Tibial artery (tissue), 4 donors: Measurements from ENCODE around the gene ANKRD13A.
"Not testable (repeated sequence)": the region's sequence is repeated elsewhere in the genome, so short reads cannot be mapped to it uniquely, and the experiment has no call there.

Source experiments
- DNase-seq, 2 donors: peaks; one replicate each; pipeline ENCODE4 v3.0.0-alpha.2; 2019
- H3K27ac ChIP-seq, 2 donors: fragments of 200-600 bp; sonication (generic) in 1 of 2; 1 replicate in 1 of 2; 2 replicates in 1 of 2; pipeline ENCODE4 v1.5.1; 2018 to 2019; ENCODE audit warnings: mild to moderate bottlenecking in 1 of 2
- H3K27me3 ChIP-seq, 2 donors: fragments of 200-600 bp; sonication (generic) in 1 of 2; one replicate each; pipeline versions ENCODE4 v1.5.1 to v1.6.0; 2016 to 2019
- H3K36me3 ChIP-seq, 3 donors: fragments of 200-600 bp; sonication (generic) in 2 of 3; one replicate each; pipeline ENCODE4 v1.5.1; 2016 to 2019; ENCODE audit warnings: mild to moderate bottlenecking in 2 of 3
- H3K4me1 ChIP-seq, 4 donors: fragments of 200-600 bp; sonication (generic) in 2 of 4; 1 replicate in 3 of 4; 2 replicates in 1 of 4; pipeline ENCODE4 v1.5.1; 2016 to 2019
- H3K4me3 ChIP-seq, 2 donors: fragments of 200-600 bp; sonication (generic) in 1 of 2; 1 replicate in 1 of 2; 2 replicates in 1 of 2; pipeline ENCODE4 v1.5.1; 2018 to 2019; ENCODE audit warnings: mild to moderate bottlenecking in 2 of 2
- H3K9me3 ChIP-seq, 3 donors: fragments of 200-600 bp; sonication (generic) in 1 of 3; one replicate each; pipeline ENCODE4 v1.5.1; 2016 to 2019
- CTCF ChIP-seq, 2 experiments: fragments of 200-600 bp in 1 of 2; fragments of 450-650 bp in 1 of 2; IDR thresholded peaks; one replicate each; pipeline ENCODE4 v1.5.1; 2017 to 2019; ENCODE audit warnings: antibody characterized with exemption in 2 of 2, mild to moderate bottlenecking in 1 of 2, moderate library complexity in 1 of 2
- intact Hi-C: fragments of 100-400 bp; cut with DNase I; formaldehyde crosslinking; loops from one replicate; pipeline ENCODE4 v1.15.0; 2023; ENCODE audit warnings: low total_unique reads

The ANKRD13A gene

GRCh38 chr12:110059651-110060000 is 60.4 kb downstream of the ANKRD13A start:
- H3K27me3 ChIP-seq: no peaks in the 10 kb centered on the region
- DNase-seq: no peak
- no peaks in the 10 kb centered on the region for H3K36me3 ChIP-seq
- H3K4me3 ChIP-seq: no peak overlapping the region
- H3K27ac ChIP-seq: no peak overlapping the region
- no peaks in the 10 kb centered on the region for H3K4me1 ChIP-seq
- no peaks in the 10 kb centered on the region for H3K9me3 ChIP-seq
- intact Hi-C loops: no loop called here
- no peak for TF ChIP-seq CTCF (IDR thresholded peaks at IDR 0.05)

GRCh38 chr12:110062241-110062640 is 63.0 kb downstream of the ANKRD13A start:
- intact Hi-C loops: no loop called here
- no peak for DNase-seq
- no peaks in the 10 kb centered on the region for H3K36me3 ChIP-seq
- no peak overlapping the region for H3K4me3 ChIP-seq
- H3K4me1 ChIP-seq: no peaks in the 10 kb centered on the region
- no peaks in the 10 kb centered on the region for H3K27me3 ChIP-seq
- no peak for TF ChIP-seq CTCF (IDR thresholded peaks at IDR 0.05)
- no peak overlapping the region for H3K27ac ChIP-seq
- H3K9me3 ChIP-seq: no peaks in the 10 kb centered on the region

- H3K27me3 ChIP-seq: peaks cover 0 to 3% of the 10 kb centered on the region in 2 donors
Observed at GRCh38 chr12:110065540-110065939, 66.3 kb downstream of the ANKRD13A start.

GRCh38 chr12:110067531-110067930 is 68.3 kb downstream of the ANKRD13A start:
- no peak overlapping the region for H3K4me3 ChIP-seq
- no peaks in the 10 kb centered on the region for H3K9me3 ChIP-seq
- no peaks in the 10 kb centered on the region for H3K4me1 ChIP-seq
- peaks cover 0 to 3% of the 10 kb centered on the region in 2 donors for H3K27me3 ChIP-seq
- intact Hi-C loops: no loop called here
- H3K36me3 ChIP-seq: no peaks in the 10 kb centered on the region
- H3K27ac ChIP-seq: no peak overlapping the region
- no peak for TF ChIP-seq CTCF (IDR thresholded peaks at IDR 0.05)
- DNase-seq: no peak

More at GRCh38 chr12:110065540-110065939, 66.3 kb downstream of the ANKRD13A start:
- intact Hi-C loops: no loop called here
- H3K9me3 ChIP-seq: no peaks in the 10 kb centered on the region
- TF ChIP-seq CTCF (IDR thresholded peaks at IDR 0.05): no peak
- DNase-seq: no peak
- no peak overlapping the region for H3K27ac ChIP-seq
- no peaks in the 10 kb centered on the region for H3K4me1 ChIP-seq
- H3K4me3 ChIP-seq: no peak overlapping the region
- H3K36me3 ChIP-seq: no peaks in the 10 kb centered on the region

- intact Hi-C loops, DNase-seq: not testable (repeated sequence)
Observed at GRCh38 chr12:110068115-110068514, 68.9 kb downstream of the ANKRD13A start.

GRCh38 chr12:110068654-110069053 is 69.4 kb downstream of the ANKRD13A start:
- peaks cover 0 to 3% of the 10 kb centered on the region in 2 donors for H3K27me3 ChIP-seq
- intact Hi-C loops: no loop called here
- no peaks in the 10 kb centered on the region for H3K9me3 ChIP-seq
- H3K4me3 ChIP-seq: no peak overlapping the region
- peaks cover 0 to 7% (median 3%) of the 10 kb centered on the region in 4 donors for H3K4me1 ChIP-seq
- H3K36me3 ChIP-seq: no peaks in the 10 kb centered on the region
- TF ChIP-seq CTCF (IDR thresholded peaks at IDR 0.05): no peak
- H3K27ac ChIP-seq: no peak overlapping the region
- no peak for DNase-seq

More at GRCh38 chr12:110068115-110068514, 68.9 kb downstream of the ANKRD13A start:
- H3K4me3 ChIP-seq, H3K36me3 ChIP-seq, H3K27ac ChIP-seq, H3K27me3 ChIP-seq, H3K4me1 ChIP-seq, H3K9me3 ChIP-seq: not testable (repeated sequence)
